Stimulated activated CD8-positive, alpha-beta memory T cell treated with anti-CD3 and anti-CD28 coated beads, Interleukin-2, amount 100 ng/mL, for 48 hours (primary cell): ENCODE measurements around the gene COL6A3.
"Not testable (repeated sequence)": the region's sequence is repeated elsewhere in the genome, so short reads cannot be mapped to it uniquely, and the experiment has no call there.

Experiments
- DNase-seq, 2 donors: peaks; one replicate each; pipeline ENCODE4 v3.0.0-alpha.2; 2020; ENCODE audit warnings: low read depth in 2 of 2

The COL6A3 gene

DNA sequence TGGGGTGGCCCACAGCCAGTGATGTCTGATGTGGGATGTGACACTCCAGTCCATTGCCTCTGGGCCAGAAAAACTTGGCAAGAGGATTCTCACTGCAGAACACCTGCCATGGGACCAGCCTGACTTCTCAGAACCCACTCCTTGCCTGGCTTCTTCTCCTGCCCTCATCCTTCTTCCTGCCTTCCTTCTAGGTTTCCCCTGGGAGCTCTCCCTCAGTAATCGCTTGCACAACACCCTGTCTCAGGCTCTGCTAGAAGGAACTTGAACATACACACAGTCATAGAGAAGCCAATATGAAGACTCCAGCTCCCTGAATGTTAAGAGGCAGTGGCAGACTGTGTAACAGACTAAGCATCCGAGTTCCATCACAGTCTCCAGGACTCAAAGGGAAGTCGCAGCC, 4.3 kb upstream of the COL6A3 start:
- no peak for DNase-seq

DNA sequence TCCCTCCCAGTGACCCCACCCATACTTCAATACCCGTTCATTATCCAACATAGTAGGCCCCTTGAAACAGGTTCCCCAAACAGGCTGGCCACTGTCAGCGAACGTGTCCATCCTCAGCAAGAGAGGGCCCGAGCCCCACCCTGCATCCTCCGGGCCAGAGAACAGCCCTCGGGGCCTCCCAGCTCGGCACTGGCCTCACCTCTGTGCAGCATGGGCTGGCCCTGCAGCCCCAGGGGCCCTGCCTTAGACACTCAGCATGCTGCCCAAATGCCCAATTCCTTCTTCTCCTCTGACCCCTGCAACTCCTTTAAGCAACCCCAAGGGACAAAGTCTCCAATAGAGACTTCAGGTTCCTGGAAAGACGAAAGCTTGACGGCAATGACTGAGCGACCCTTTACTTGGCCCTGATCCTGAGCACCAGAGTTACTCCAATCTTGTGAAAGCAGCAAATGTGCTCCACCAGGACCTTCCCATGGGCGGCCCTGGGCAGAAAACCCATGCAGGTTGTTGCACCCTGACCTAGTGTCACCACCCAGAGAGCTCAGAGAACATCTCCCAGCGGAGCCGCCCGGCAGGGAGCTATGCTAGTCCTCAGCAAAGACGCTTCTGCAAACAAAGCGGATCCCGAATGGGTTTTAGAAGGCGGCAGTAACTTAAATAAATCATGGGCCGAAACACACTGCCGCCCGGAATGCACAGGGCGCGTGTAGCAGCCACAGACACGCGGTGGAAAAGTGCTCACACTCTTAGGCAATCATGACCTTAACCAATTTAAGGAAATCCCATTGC, 782 bp downstream of the COL6A3 start:
- no peak for DNase-seq

DNA sequence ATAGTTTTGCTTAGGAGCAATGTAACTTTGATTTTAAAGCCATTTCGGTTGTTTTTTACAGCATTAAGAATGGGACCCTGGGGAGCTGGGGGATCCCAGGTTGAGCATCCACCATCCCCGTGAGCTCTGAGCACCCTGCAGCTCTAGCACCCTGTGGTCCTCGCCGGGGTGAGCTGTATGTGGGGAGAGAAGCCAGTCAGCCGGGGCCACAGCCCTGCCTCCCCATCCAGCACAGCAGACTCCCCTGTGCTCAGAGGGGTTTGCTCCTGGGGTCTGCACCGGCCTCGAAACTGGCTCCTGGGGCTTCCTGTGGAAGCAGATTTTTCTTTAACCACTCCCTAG, 1.3 kb downstream of the COL6A3 start:
- DNase-seq: no peak

DNA sequence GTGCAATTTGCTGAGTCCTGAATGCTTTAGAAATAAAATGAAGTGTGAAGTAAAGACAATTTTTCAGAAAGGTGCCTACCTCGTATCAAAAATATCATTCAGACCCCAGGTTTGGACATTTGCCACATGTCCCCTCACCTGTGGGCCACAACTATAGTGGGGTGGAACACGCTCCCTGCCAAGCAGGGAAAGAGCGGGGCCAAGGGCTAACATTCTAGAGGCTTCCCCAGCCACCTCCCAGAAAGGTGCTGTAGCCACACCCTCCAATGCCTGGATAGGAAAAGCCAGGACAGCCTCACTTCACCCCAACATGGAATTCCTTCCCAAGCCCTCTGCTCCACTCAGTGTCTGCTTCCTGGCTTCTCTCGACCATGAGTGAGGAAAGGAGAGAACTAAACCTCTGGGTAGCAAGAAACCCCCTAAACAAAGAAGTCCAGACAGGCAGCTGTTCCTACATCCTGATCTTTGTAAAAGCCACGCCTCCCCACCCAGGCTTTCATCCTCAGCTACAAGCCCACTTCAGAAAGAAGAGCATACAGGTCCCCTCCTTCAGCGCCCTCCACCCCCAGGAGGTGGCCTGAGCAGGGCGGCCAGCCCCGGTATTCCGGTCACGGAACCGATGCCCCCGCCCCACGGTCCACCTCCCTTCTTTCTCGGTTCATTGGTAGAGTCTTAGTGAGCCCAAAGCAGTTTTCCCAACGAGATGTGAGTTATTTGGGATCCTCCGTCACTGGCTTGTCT, 2.1 kb downstream of the COL6A3 start:
- DNase-seq: no peak

DNA sequence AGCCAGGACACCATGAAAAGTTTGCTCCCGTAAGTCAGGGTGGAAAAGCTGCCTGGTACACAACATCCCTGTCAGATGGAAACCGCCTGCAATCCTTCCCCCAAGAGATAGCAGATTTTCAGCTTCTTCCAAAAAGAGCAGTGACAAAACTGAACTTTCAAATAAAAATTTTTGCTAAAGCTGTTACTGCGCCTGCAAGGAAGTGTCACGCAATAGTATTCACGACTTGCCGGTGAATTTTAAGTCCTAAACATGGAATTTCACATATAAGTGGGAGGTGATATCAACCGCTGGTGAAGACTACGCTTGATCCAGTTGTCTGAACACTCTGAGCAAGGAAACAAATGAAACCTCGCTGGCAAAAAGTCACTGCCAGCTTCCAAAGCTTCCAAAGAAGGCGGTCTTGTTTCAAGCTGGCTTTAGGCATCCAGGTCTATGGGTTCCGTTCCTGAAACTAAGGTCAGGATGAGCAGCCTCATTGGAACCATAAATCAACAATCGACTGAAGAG, 2.8 kb downstream of the COL6A3 start:
- no peak for DNase-seq

DNA sequence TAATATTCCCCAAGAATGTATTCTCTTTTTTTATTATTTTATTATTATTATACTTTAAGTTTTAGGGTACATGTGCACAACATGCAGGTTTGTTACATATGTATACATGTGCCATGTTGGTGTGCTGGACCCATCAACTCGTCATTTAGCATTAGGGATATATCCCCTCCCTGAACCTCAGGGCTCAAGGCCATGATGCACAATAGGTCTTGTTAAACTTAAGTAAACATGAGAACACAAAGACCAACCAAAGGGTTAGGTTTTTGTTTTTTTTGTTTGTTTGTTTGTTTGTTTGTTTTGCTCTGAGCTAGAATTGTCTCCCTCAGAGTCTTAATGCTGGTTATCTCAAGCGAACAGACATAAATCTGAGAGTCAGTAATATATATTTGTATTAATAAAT, 4.7 kb downstream of the COL6A3 start:
- not testable (repeated sequence) for DNase-seq

DNA sequence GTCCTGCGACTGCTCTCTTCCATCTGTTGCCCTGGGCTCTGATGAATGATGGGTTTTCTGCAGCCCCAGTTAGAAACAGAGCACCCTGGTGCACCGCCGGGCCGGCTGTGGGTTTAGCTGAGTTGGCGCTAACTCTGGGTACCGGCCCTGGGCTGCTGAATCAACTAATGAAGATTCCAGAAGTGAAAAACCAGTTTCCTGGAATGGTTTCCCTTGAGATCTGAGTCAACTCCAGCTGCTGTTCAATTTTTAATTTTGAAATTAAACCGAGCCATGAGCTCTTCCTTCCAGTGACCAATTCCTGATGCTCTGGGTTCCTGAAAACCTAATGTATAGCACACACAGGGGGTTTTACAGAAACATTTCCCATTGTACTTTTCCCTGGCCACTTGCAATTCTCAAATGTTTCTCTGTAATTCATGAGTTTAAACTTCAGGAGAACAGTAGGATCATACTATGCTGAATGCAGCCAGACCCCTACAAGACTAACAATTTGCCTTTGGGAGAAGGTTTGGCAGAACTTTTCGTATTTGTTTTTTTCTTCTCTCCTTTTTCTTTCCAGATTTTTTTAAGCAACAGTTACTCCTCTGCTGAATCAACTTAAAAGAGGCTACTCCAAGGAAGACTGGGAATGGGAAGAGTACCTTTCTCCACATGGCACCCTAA, 5.5 kb downstream of the COL6A3 start:
- DNase-seq: no peak

DNA sequence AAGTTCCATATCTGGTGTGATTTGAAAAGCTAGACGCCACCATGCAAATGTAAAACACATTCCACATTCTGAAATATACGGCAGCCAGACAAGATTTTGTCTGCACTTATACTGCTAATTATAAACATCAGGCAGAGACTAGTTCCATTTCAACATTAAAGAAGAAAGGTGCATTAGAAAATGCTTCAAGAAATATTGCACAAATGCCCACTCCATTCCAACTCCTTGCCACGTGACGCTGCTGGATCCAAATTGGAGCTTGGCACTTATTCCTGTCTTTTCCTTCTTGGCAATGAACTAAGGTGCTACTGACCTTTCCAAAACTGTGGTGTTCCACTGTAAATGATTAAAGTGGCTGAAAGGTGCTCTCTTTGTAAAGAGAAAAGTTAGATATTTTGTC, 6.3 kb downstream of the COL6A3 start:
- DNase-seq: no peak

DNA sequence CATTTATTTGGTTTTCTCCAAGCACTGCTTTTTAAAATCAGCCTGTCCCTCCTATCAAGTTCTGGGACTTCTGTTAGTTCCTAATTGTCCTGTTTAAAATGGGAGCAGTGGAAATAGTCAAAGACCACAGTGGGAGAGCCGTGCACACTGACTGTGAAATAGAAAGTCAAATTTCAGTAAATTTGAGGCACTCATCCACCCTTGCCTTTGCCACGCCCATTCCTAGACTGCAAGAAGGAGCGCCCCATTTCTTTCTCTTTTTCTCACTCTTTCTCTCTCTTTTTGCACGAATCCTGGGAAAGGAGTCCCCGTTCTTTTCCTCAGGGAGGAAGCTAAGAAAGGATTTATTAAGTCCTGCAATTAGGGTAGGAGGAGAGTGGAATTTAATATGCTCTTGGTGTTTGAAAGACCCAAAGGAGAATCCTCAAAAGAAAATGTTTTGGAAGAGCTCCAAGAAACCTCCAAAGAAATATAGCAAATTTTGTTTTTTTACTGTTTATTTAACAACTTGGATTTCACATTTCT, 7.5 kb downstream of the COL6A3 start:
- DNase-seq: no peak

DNA sequence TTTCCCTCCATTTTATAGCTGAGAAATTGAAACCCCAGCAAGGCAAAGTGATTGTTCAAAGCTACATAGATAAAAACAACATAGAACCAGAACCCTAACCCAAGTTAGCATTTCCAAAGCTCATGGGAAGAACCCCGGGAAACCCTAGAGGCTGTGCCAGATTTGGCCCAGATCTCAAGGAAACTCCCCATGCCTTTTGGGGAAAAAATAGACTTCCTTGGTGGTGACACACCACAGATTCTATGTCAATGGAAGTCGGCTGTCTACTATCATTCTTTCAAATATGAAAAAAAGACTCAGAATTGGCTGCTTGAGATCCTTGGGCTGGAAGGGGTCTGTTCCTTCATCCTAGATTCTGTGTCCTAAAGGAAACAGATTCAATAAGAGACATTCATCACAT, 8.4 kb downstream of the COL6A3 start:
- DNase-seq: no peak

DNA sequence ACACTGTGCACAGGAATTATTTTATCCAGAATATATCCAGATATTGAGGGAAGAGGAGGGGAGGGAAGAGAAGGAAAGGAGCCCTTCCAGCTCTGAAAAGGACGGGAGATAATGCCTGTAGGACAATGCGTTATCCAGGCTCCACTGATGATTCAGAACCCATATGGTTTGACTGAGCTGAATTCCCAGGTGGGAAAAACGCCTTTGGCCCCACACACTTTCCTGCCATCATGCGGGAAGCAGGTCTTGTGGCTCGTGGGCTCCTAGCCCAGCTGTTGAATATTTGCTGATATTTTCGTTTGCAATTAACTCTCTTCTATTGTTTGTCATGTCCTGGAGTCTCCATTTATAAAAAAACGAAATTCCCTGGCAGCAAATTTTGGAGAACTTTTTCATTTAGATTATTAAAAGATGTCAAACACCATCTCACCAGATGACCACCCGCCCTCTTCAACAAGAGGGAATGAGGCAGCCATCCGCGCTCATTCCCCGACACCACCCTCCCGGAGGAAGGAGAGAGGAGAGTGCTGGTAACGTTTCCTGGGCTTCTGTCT, 8.9 kb downstream of the COL6A3 start:
- no peak for DNase-seq

DNA sequence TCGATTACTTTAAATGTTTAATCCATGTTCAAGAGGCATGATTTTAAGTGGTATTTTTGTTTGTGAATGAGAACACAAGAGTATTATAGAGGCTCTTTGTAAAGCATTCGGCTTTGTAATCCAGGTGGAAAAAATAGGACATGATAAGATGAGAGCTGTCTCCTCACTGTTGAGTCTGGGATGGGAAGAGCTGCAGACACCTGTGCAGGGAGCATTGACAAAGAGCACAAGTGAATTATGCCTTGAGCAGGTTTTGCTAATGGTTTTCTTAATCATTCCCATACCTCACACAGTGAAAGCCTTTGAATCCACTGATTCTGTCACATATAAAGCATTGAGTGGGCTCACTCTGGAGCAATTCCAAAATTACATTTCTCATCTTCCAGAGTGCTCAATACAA, 9.6 kb downstream of the COL6A3 start:
- no peak for DNase-seq

DNA sequence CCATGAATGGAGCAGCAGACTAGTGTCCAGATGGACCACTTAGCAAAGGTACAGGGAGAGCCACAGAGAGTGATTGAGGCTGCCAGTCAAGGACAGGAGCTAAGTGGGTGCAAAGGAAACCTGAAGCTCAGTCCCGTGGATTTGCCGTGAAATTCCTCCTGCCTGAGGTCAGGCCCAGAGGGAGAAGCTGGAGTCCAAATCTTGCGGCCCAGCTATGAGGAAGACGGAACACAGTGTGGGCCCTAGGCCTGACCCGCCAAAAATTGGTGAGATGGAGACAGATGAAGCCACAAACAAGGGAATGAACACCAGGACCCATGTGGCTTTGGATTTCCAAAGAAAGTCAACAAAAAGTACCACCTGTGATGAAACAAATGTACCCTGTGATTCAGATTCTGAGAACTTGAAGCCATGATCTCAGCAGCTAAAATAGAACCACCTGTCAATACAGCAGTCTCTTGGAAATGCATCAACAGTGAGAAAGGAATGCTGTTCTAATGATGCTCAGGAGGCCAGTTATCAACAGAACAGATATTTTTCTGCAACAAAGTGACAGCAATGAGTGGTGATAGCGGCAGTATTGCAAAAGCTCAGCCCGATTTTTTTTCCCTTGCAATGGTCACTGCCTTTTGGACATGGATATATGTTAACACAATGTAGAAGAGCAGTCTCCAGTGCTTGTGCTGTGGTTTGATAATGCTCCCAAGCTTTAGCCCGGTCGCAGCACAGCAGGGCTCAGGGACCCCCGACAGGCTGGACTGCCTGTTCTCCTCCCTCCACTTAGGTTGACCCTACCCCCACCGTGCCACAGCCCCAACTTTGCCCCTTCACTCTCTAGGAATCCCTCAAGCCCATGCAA, 10.7 kb downstream of the COL6A3 start:
- DNase-seq: no peak

DNA sequence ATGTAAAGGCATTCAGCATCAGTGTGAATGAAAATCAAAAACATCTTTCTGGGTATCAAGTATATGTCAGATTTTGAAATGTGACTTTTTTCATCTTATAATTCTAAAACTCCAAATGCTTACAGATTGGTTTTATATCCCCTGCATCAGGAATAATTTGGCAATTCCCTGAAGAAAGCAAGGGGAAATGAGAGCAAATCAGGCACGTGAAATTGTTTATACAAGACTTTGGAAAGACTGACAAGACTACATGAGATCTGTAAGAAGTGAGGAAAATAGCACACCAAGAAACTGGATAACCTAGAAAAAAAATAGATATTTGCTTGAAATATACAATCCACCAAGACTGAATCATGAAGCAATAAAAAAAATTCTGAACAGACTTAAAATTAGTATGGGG, 13.8 kb downstream of the COL6A3 start:
- DNase-seq: no peak

DNA sequence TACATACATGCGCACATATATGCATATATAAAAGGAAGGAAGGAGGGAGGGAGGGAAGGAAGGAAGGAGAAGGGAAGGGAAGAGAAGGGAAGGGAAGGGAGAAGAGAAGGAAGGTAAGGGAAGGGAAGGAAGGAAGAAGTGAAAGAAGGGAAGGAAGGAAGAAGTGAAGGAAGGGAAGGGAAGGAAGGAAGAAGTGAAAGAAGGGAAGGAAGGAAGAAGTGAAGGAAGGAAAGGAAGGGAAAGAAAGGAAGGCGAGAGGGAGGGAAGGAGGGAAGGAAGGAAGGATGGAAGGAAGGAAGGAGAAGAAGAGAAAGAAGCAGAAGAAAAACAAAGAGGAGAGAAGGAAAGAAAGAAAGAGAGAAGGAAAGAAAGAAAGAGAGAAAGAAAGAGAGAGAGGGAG, 16.9 kb downstream of the COL6A3 start:
- DNase-seq: no peak

DNA sequence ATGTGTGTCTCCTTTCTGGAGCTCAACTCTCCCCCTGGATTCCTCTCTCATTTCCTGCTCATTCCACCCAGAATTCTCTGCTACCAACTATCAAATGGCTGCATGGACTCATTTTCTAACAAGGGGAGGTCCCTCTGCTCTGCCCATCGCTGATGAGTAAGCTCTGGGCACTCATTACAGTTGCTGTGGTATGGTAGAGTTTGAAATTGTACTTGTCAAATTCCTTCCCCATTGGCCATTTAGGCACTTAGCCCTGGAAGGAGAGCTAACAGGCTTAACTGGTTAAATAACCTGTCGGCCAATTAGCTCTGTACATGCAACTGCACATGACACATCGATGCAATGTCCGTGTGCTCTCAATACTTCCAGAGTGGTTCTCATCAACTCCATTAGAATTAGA, 20.4 kb downstream of the COL6A3 start:
- DNase-seq: no peak

DNA sequence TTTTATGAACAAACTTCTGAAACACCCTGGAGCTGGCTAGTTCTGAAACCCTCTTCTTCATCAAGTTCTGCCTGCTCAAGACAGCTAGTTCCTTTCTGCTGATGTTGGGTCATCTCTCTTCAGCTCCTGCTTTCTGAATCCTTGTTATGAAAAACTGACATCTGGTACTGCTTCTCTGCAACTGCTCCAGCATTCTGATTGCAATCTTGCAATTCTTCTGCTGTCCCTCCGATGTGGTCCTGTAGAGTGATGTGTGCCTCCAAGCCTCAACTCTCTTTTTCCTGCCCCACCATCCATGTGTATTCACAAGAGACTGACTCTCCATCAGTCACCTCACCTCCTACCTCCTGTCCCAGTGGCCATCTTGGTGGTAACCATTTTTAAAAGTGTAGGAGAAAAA, 21.8 kb downstream of the COL6A3 start:
- no peak for DNase-seq

DNA sequence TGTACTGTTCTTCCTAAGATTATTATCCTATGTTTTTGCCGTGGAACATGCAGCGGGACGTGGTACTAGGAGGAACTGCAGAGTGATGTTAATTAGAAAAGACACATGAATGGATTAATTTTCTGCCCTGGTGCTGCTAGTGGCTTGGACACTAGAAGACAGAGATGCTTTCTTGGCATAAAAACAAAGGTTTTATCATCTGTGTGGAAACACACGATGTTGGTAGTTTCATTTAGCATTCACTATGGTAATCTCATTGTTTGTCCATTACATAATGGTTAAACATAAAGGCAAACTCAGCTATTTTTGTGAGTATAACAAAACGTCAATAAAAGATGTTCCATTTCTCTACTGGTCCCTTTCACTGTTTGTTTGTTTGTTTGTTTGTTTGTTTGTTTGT, 22.8 kb downstream of the COL6A3 start:
- DNase-seq: no peak

DNA sequence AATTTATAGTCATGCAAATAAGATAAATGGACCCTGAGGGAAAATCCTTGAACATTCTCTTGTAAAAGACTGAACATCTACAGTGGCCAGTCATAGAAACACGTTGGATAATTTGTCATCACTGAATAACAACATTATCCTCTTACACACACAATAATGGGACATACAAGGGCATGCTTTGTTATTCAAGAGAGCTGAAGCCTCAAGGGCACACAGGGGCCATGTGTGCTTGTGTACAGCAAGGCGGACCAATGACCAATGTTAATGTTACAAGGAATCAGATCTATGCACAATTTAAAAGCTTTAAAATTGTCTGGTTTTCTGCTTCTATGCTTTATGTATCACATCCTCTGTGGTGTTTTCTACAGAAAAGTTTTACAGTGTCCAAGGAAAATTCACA, 23.7 kb downstream of the COL6A3 start:
- no peak for DNase-seq

DNA sequence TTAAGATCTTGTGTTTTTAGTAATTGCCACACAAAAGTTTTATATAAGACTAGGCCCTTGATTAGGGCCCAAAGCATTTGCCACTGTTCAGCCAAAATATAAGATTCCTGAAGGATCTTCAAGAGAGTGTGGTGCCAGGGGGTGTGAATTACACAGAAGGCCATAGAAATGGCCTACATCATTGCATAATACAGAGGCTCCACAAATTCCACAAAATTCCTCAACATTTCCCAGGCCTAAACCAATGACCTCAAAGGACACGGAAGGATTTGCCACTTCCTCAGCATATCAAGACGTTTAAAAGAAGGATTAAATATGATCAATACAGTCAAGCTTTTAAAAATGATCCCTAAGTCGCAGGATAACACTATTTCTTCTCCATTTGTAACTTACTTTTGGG, 24.1 kb downstream of the COL6A3 start:
- no peak for DNase-seq

DNA sequence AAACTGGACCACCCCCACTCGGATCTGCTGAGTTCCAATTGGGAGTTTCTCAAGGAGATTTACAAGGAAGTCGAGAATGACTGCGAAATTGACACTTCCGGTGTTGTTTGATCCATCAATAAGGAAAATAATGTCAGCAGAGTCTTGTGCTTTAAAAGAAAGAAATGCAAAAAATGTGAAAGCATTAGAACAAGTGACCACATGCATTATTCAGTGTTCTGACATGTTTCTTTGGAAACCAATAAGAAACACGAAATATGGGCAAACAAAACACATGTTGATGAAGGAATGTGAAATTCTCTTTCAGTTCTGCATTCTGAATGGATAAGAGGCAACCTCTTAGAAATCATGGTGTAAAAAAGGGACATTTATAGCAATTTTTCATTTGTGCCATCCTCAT, 25.9 kb downstream of the COL6A3 start:
- DNase-seq: no peak

DNA sequence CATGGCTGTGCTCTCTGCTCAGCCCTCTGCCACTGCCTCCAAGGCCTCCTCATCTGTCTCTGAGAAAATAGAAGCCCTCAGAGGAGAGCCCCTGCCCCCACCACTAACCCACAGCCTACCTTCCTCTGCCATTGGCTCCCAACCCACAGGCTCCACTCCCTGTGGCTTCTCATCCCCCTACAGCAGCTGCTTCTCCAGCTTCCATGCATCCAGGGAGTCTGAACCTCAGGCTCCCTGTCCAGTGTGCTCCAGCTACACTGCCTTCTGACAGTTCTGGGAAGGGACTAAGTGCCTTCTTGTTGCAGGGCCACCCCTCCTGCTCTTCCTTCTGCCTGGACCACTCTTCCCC, 29.3 kb downstream of the COL6A3 start:
- no peak for DNase-seq
